HepG2 (cell line): Measurements from ENCODE around the gene DNAJB8. TPM values are rescaled to one million over a fixed set of nuclear protein-coding genes. Genes with fewer than 3 reads are reported as not detected.

Experiments
- ATAC-seq: fragments of 200-7000 bp; cut with Tn5 transposase; 3 replicates; pipeline ENCODE4 v1.9.1; 2020; ENCODE audit warnings: mild to moderate bottlenecking, moderate library complexity
- BruUV-seq: library from RNA; stranded (reverse); fragments of 400-500 nt; replicated peaks from 2 replicates; lab custom pipeline; 2021; lab: Mats Ljungman, UMichigan
- CTCF ChIA-PET: fragments of 300-600 bp; formaldehyde crosslinking; extraction: SDS; loops from one replicate; lab custom pipeline; 2021; ENCODE audit warnings: low total read pairs, inconsistent platforms, low intra/inter-chr PET ratio; lab: Yijun Ruan, JAX
- POLR2A ChIA-PET: fragments of 350-600 bp; sonication (Branson Sonifier 250); formaldehyde crosslinking; loops from one replicate; lab custom pipeline; 2020; ENCODE audit warnings: antibody characterized with exemption, inconsistent platforms; lab: Yijun Ruan, JAX
- DNase-seq: peaks from one replicate; pipeline ENCODE4 v3.0.0-alpha.2; 2015; ENCODE audit warnings: low spot score
- FAIRE-seq: peaks from 3 replicates; lab custom pipeline; 2011; peaks lifted over from hg19 to GRCh38; lab: Jason Lieb, UNC
- H2AFZ ChIP-seq: one replicate; pipeline ENCODE4 v1.6.1; 2011; ENCODE audit warnings: low read length, inconsistent platforms
- H3K27ac ChIP-seq: fragments of 300-600 bp; 3 replicates; pipeline ENCODE4 v1.8.0; 2011; ENCODE audit warnings: mixed run types, mild to moderate bottlenecking, mixed read lengths, low read length, inconsistent platforms; ENCODE audit not compliant: insufficient read depth; ENCODE audit errors: extremely low read length
- H3K27me3 ChIP-seq, 2 experiments: fragments of 200-600 bp in 1 of 2; 2 replicates in 1 of 2; 3 replicates in 1 of 2; pipeline versions ENCODE4 v1.6.0 to v1.8.0; 2011; ENCODE audit warnings: low read length in 2 of 2, mild to moderate bottlenecking in 2 of 2, moderate library complexity in 2 of 2, inconsistent platforms in 1 of 2; ENCODE audit not compliant: insufficient read depth in 2 of 2, control insufficient read depth in 1 of 2
- H3K36me3 ChIP-seq, 2 experiments: fragments of 200-600 bp in 1 of 2; replicated peaks in 1 of 2; 2 replicates in 1 of 2; 3 replicates in 1 of 2; pipeline versions ENCODE4 v1.5.1 to v1.8.0; 2011; ENCODE audit warnings: low read length in 2 of 2, inconsistent platforms in 1 of 2; ENCODE audit not compliant: insufficient read depth in 2 of 2, control insufficient read depth in 1 of 2
- H3K4me1 ChIP-seq: 2 replicates; pipeline ENCODE4 v1.5.1; 2012; ENCODE audit warnings: low read length, inconsistent platforms; ENCODE audit not compliant: insufficient read depth
- H3K4me2 ChIP-seq: 2 replicates; pipeline ENCODE4 v1.6.0; 2011; ENCODE audit warnings: low read depth, low read length, inconsistent platforms
- H3K4me3 ChIP-seq, 3 experiments: fragments of 200-600 bp in 1 of 3; sonication (generic), shearing (Covaris generic) in 1 of 3; replicated peaks in 1 of 3; 2 replicates each; pipeline ENCODE4 v1.5.1; 2011 to 2016; ENCODE audit warnings: low read length in 3 of 3, inconsistent platforms in 2 of 3, low read depth in 2 of 3, mild to moderate bottlenecking in 2 of 3, control low read depth in 1 of 3, mixed read lengths in 1 of 3; ENCODE audit not compliant: insufficient read depth in 1 of 3
- H3K79me2 ChIP-seq: one replicate; pipeline ENCODE4 v1.6.1; 2011; ENCODE audit warnings: low read length, inconsistent platforms; ENCODE audit not compliant: insufficient read depth
- H3K9ac ChIP-seq: 2 replicates; pipeline ENCODE4 v1.6.0; 2011; ENCODE audit warnings: mild to moderate bottlenecking, low read depth, low read length, inconsistent platforms; ENCODE audit not compliant: insufficient read depth
- H3K9me3 ChIP-seq: 2 replicates; pipeline ENCODE4 v1.5.1; 2012; ENCODE audit warnings: mild to moderate bottlenecking, low read length
- H4K20me1 ChIP-seq: 2 replicates; pipeline ENCODE4 v1.6.0; 2011; ENCODE audit warnings: inconsistent platforms, mild to moderate bottlenecking, low read length, moderate library complexity; ENCODE audit not compliant: insufficient read depth
- AGO2 ChIP-seq: fragments of 200-400 bp; formaldehyde crosslinking; optimal IDR thresholded peaks from 2 replicates; pipeline ENCODE3; 2017; ENCODE audit warnings: mild to moderate bottlenecking, low read depth, low read length, moderate library complexity
- FOXJ3 ChIP-seq: sonication (generic); formaldehyde crosslinking; IDR thresholded peaks from 2 replicates; pipeline ENCODE4 v1.4.0; 2020; ENCODE audit warnings: missing genetic modification reagents, mild to moderate bottlenecking, borderline replicate concordance
- FOXM1 ChIP-seq: sonication (generic); formaldehyde crosslinking; IDR thresholded peaks from 2 replicates; pipeline ENCODE4 v1.5.0; 2020; ENCODE audit warnings: missing genetic modification reagents
- GABPA ChIP-seq, 2 experiments: IDR thresholded peaks; 2 replicates each; pipeline ENCODE4 v1.6.1; 2011 to 2016; ENCODE audit warnings: low read depth in 2 of 2, low read length in 1 of 2, missing biosample characterization in 1 of 2, missing genetic modification characterization in 1 of 2
- HCFC1 ChIP-seq: fragments of 150-350 bp; IDR thresholded peaks from 2 replicates; pipeline ENCODE4 v1.6.1; 2014; ENCODE audit warnings: low read depth, low read length
- JUN ChIP-seq: sonication (generic); formaldehyde crosslinking; IDR thresholded peaks from 2 replicates; pipeline ENCODE4 v1.4.0; 2020; ENCODE audit warnings: mild to moderate bottlenecking, missing genetic modification reagents
- MIER3 ChIP-seq: IDR thresholded peaks from 2 replicates; pipeline ENCODE4 v1.6.1; 2016; ENCODE audit warnings: missing compliant biosample characterization, borderline replicate concordance
- NRL ChIP-seq: sonication (generic); formaldehyde crosslinking; IDR thresholded peaks from 2 replicates; pipeline ENCODE4 v1.5.0; 2020; ENCODE audit warnings: missing genetic modification reagents, mild to moderate bottlenecking, moderate library complexity, borderline replicate concordance
- RBM39 ChIP-seq: fragments of 200-400 bp; formaldehyde crosslinking; IDR thresholded peaks from one replicate; pipeline ENCODE4 v1.6.1; 2018; ENCODE audit warnings: antibody characterized with exemption, mild to moderate bottlenecking, low read depth, low read length; ENCODE audit not compliant: poor library complexity, severe bottlenecking
- SALL1 ChIP-seq: sonication (generic); formaldehyde crosslinking; IDR thresholded peaks from 2 replicates; pipeline ENCODE4 v1.8.0; 2022; ENCODE audit warnings: mild to moderate bottlenecking, missing genetic modification reagents
- ZNF136 ChIP-seq: sonication (generic); formaldehyde crosslinking; IDR thresholded peaks from 2 replicates; pipeline ENCODE4 v1.8.1; 2022; ENCODE audit warnings: low read depth, mild to moderate bottlenecking, moderate library complexity, missing genetic modification reagents
- ZNF354B ChIP-seq: sonication (generic); formaldehyde crosslinking; IDR thresholded peaks from 2 replicates; pipeline ENCODE4 v1.8.0; 2022; ENCODE audit warnings: mild to moderate bottlenecking, missing genetic modification reagents
- ZNF451 ChIP-seq: sonication (generic); formaldehyde crosslinking; IDR thresholded peaks from 2 replicates; pipeline ENCODE4 v1.5.0; 2020; ENCODE audit warnings: mild to moderate bottlenecking, missing genetic modification reagents
- ZNF629 ChIP-seq: sonication (generic); formaldehyde crosslinking; conservative IDR thresholded peaks from 2 replicates; pipeline ENCODE4 v1.5.0; 2020; ENCODE audit warnings: missing genetic modification reagents
- WGBS: methylation state at CpG from one replicate; pipeline ENCODE4 v1.1.6; 2017; ENCODE audit warnings: low lambda C conversion rate; 5-methylcytosine and 5-hydroxymethylcytosine counted together
- in situ Hi-C: cut with HindIII; loops from 2 replicates; pipeline ENCODE4 v1.10.0; 2017; ENCODE audit warnings: low pct_unique_long_range_greater_than_20kb; ENCODE audit not compliant: extremely low pct_ligation_motif_present
- intact Hi-C: fragments of 100-400 bp; cut with micrococcal nuclease; formaldehyde crosslinking; loops from one replicate; pipeline ENCODE4 v1.10.0; 2022; ENCODE audit not compliant: unreplicated experiment
- polyA plus RNA-seq, 8 experiments: library from polyadenylated mRNA; depleted of rRNA in 3 of 8; stranded (reverse) in 7 of 8; unstranded in 1 of 8; fragments of >200 nt; fragmentation: Illumina TruSeq in 4 of 8; extraction: Trizol in 4 of 8; gene quantifications; 2 replicates each; pipeline versions ENCODE4 v1.2.1 to v1.2.3, GENCODE V29; 2011 to 2016; ENCODE audit warnings: low read depth in 4 of 8, missing spikeins in 1 of 8, mixed read lengths in 1 of 8; ENCODE audit not compliant: insufficient read depth in 1 of 8
- total RNA-seq, 5 experiments: library from RNA; depleted of rRNA; stranded (reverse); fragments of >200 nt; fragmentation: Illumina TruSeq; extraction: Trizol; gene quantifications; 2 replicates each; pipeline ENCODE4 v1.2.3, GENCODE V29; 2016; ENCODE audit warnings: low read depth in 1 of 5
- TF ChIP-seq, protein P1 (sequence below): sonication (generic); formaldehyde crosslinking; IDR thresholded peaks from 2 replicates; pipeline ENCODE4 v1.5.1; 2020; ENCODE audit warnings: mild to moderate bottlenecking, missing genetic modification reagents, moderate library complexity
- TF ChIP-seq, protein P2 (sequence below): IDR thresholded peaks from 2 replicates; pipeline ENCODE4 v1.6.1; 2016
- TF ChIP-seq, protein P3 (sequence below): sonication (generic); formaldehyde crosslinking; IDR thresholded peaks from 2 replicates; pipeline ENCODE4 v1.4.0; 2020; ENCODE audit warnings: missing genetic modification reagents

The DNAJB8 gene
- total and polyA plus RNA-seq, 2 of the 13 experiments (the other 11 are each of a cell fraction or from before 2014, with no cell fraction given): not detected

DNA sequence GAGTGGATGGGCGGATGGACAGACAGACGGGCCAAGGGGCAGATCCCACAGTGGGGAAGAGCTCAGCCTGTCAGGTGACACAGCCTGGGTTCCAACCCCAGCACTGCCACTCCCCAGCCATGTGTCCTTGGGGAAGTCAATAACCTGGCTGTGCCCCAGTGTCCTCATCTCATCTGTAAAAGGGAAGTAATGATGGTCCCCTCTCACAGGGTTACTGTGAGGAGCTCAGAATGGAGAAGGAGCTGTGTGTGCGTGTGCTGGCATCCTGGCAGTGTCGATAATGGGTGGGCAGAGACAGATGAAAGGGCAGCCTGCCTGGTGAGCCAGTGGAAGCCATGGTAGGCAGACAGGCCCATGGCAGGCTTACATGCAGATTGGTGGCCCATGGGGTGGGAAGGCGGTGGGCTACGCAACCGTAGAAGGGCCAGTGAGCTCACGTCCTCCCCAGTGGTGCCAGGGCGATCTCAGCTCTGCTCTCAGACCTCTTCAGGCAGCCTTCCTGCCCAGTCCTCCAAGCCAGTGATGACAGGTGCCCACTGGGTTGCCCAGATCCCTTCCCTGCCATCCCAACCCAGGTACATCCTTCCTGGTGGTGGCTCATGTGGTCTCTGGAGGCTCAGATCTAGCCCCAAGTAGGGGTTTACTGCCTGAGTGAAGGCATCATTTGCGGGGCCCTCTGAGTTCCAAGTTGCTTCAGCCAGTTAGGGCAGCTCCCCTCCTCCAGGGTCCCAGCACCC lies 2.3 kb upstream of the DNAJB8 start:
- FAIRE-seq (no peak), ATAC-seq (no peak)
- H3K4me2 ChIP-seq: no peak overlapping the region
- 10% methylated on average over 4 of the region's 10 CpGs for WGBS
- ChIA-PET POLR2A (no interaction called here), CTCF (no interaction called here)
- peaks cover 18 to 90% of the 10 kb centered on the region in 2 experiments for H3K27me3 ChIP-seq
- H3K36me3 ChIP-seq: no peaks in the 10 kb centered on the region
- no peak overlapping the region for H3K9ac ChIP-seq
- intact Hi-C loops (no loop called here), in situ Hi-C loops (no loop called here)
- H3K79me2 ChIP-seq: no peaks in the 10 kb centered on the region
- no peaks in the 10 kb centered on the region for H3K9me3 ChIP-seq
- no peak overlapping the region for H2AFZ ChIP-seq
- H3K4me3 ChIP-seq: no peak overlapping the region
- no peak overlapping the region for H3K27ac ChIP-seq
- H3K4me1 ChIP-seq: no peaks in the 10 kb centered on the region
- no peaks in the 10 kb centered on the region for H4K20me1 ChIP-seq
- no TSS peak for BruUV-seq
- TF ChIP-seq FOXM1: no peak
- TF ChIP-seq, protein P1, sequence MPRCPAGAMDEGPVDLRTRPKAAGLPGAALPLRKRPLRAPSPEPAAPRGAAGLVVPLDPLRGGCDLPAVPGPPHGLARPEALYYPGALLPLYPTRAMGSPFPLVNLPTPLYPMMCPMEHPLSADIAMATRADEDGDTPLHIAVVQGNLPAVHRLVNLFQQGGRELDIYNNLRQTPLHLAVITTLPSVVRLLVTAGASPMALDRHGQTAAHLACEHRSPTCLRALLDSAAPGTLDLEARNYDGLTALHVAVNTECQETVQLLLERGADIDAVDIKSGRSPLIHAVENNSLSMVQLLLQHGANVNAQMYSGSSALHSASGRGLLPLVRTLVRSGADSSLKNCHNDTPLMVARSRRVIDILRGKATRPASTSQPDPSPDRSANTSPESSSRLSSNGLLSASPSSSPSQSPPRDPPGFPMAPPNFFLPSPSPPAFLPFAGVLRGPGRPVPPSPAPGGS (CRISPR knock-in tag): no peak
- TF ChIP-seq ZNF629 (CRISPR knock-in tag): no peak
- TF ChIP-seq, protein P2, sequence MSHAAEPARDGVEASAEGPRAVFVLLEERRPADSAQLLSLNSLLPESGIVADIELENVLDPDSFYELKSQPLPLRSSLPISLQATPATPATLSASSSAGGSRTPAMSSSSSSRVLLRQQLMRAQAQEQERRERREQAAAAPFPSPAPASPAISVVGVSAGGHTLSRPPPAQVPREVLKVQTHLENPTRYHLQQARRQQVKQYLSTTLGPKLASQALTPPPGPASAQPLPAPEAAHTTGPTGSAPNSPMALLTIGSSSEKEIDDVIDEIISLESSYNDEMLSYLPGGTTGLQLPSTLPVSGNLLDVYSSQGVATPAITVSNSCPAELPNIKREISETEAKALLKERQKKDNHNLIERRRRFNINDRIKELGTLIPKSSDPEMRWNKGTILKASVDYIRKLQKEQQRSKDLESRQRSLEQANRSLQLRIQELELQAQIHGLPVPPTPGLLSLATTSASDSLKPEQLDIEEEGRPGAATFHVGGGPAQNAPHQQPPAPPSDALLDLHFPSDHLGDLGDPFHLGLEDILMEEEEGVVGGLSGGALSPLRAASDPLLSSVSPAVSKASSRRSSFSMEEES (CRISPR knock-in tag): no peak
- no peak for TF ChIP-seq FOXJ3
- TF ChIP-seq SALL1 (CRISPR knock-in tag): no peak
- TF ChIP-seq NRL (CRISPR knock-in tag): no peak
- no peak for TF ChIP-seq AGO2
- no peak for TF ChIP-seq RBM39
- no peak for TF ChIP-seq HCFC1
- TF ChIP-seq, protein P3, sequence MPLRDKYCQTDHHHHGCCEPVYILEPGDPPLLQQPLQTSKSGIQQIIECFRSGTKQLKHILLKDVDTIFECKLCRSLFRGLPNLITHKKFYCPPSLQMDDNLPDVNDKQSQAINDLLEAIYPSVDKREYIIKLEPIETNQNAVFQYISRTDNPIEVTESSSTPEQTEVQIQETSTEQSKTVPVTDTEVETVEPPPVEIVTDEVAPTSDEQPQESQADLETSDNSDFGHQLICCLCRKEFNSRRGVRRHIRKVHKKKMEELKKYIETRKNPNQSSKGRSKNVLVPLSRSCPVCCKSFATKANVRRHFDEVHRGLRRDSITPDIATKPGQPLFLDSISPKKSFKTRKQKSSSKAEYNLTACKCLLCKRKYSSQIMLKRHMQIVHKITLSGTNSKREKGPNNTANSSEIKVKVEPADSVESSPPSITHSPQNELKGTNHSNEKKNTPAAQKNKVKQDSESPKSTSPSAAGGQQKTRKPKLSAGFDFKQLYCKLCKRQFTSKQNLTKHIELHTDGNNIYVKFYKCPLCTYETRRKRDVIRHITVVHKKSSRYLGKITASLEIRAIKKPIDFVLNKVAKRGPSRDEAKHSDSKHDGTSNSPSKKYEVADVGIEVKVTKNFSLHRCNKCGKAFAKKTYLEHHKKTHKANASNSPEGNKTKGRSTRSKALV (CRISPR knock-in tag): no peak
- TF ChIP-seq GABPA (IDR thresholded peaks at IDR 0.05; ENCODE audit: low read depth, low read length): no peak
- TF ChIP-seq GABPA (CRISPR knock-in tag; IDR thresholded peaks at IDR 0.05; ENCODE audit: low read depth): no peak
- no peak for TF ChIP-seq MIER3 (CRISPR knock-in tag)
- no peak for TF ChIP-seq ZNF354B
- no peak for TF ChIP-seq ZNF136
- no peak for TF ChIP-seq ZNF451
- no peak for TF ChIP-seq JUN (CRISPR knock-in tag)
- TF ChIP-seq, all 625 proteins: peak for 0
- DNase-seq: no peak
